Panc1 (cell line): ENCODE results near the gene ISM1. TPM values are rescaled to one million over a fixed set of nuclear protein-coding genes. Genes with fewer than 3 reads are reported as not detected.

Experiments used
- ATAC-seq: fragments of 200-7000 bp; cut with Tn5 transposase; 2 replicates; pipeline ENCODE4 v1.9.1; 2020; ENCODE audit warnings: mild to moderate bottlenecking, moderate library complexity
- BruUV-seq: library from RNA; stranded (reverse); fragments of 400-500 nt; replicated peaks from 2 replicates; lab custom pipeline; 2021; lab: Mats Ljungman, UMichigan
- CTCF ChIA-PET: fragments of 300-600 bp; sonication (Branson Sonifier 250); formaldehyde crosslinking; loops from one replicate; lab custom pipeline; 2022; ENCODE audit warnings: antibody characterized with exemption; lab: Charles Lee
- POLR2A ChIA-PET: fragments of 300-600 bp; sonication (Branson Sonifier 250); formaldehyde crosslinking; loops from one replicate; lab custom pipeline; 2022; ENCODE audit warnings: antibody characterized with exemption; lab: Charles Lee
- DNase-seq: peaks from one replicate; pipeline ENCODE4 v3.0.0-alpha.2; 2010; ENCODE audit warnings: low read depth, low spot score
- H3K27ac ChIP-seq: 2 replicates; pipeline ENCODE4 v1.5.1; 2011; ENCODE audit warnings: mild to moderate bottlenecking, low read length, inconsistent platforms
- H3K27me3 ChIP-seq: fragments of 200-500 bp; sonication (Bioruptor generic); 2 replicates; pipeline ENCODE4 v1.6.0; 2014; ENCODE audit warnings: low read length, inconsistent platforms; ENCODE audit not compliant: control insufficient read depth, insufficient read depth
- H3K36me3 ChIP-seq: fragments of 200-500 bp; sonication (Bioruptor generic); 2 replicates; pipeline ENCODE4 v1.5.1; 2014; ENCODE audit warnings: inconsistent platforms, mild to moderate bottlenecking, low read length, moderate library complexity; ENCODE audit not compliant: control insufficient read depth, insufficient read depth
- H3K4me1 ChIP-seq: 2 replicates; pipeline ENCODE4 v1.5.1; 2011; ENCODE audit warnings: inconsistent platforms, mild to moderate bottlenecking, low read length, moderate library complexity; ENCODE audit not compliant: control insufficient read depth, insufficient read depth
- H3K4me3 ChIP-seq, 2 experiments: 2 replicates each; pipeline ENCODE4 v1.5.1; 2011 to 2012; ENCODE audit warnings: low read depth in 2 of 2, low read length in 2 of 2, mild to moderate bottlenecking in 2 of 2, inconsistent platforms in 1 of 2, moderate library complexity in 1 of 2
- H3K9me3 ChIP-seq: fragments of 200-500 bp; sonication (Bioruptor generic); 2 replicates; pipeline ENCODE4 v1.5.1; 2014; ENCODE audit warnings: low read depth, mild to moderate bottlenecking, inconsistent platforms, low read length, moderate library complexity; ENCODE audit not compliant: control insufficient read depth, insufficient read depth
- CTCF ChIP-seq: fragments of 450-650 bp; IDR thresholded peaks from 2 replicates; pipeline ENCODE4 v1.5.1; 2017; ENCODE audit warnings: mild to moderate bottlenecking
- POLR2AphosphoS5 ChIP-seq: IDR thresholded peaks from 2 replicates; pipeline ENCODE4 v1.6.1; 2012; ENCODE audit warnings: mild to moderate bottlenecking, low read depth, low read length, moderate library complexity
- REST ChIP-seq, 2 experiments: IDR thresholded peaks; 2 replicates each; pipeline ENCODE4 v1.6.1; 2011 to 2012; ENCODE audit warnings: low read depth in 2 of 2, control low read depth in 1 of 2, low read length in 1 of 2, mild to moderate bottlenecking in 1 of 2, moderate library complexity in 1 of 2; ENCODE audit not compliant: insufficient read depth in 1 of 2
- SIN3A ChIP-seq: IDR thresholded peaks from 2 replicates; pipeline ENCODE4 v1.6.1; 2012; ENCODE audit warnings: low read depth, mild to moderate bottlenecking, low read length, moderate library complexity, borderline replicate concordance; ENCODE audit not compliant: insufficient read depth
- TCF7L2 ChIP-seq: IDR thresholded peaks from 2 replicates; pipeline ENCODE4 v1.6.1; 2011; ENCODE audit warnings: mild to moderate bottlenecking, low read depth, low read length, inconsistent platforms
- in situ Hi-C: cut with HindIII; loops from 2 replicates; pipeline ENCODE4 v1.10.0; 2016; ENCODE audit warnings: low sequenced_read_pairs, low pct_unique_long_range_greater_than_20kb
- intact Hi-C: fragments of 100-400 bp; cut with micrococcal nuclease; formaldehyde crosslinking; loops from one replicate; pipeline ENCODE4 v1.10.0; 2022; ENCODE audit not compliant: unreplicated experiment
- total RNA-seq: library from RNA; stranded (reverse); gene quantifications from one replicate; pipeline ENCODE4 v1.2.1, GENCODE V29; 2021; ENCODE audit not compliant: unreplicated experiment

The ISM1 gene
- total RNA-seq, 1 experiment from 2014 or later: not detected

- no peak for TF ChIP-seq POLR2AphosphoS5
- no peak for TF ChIP-seq REST (IDR thresholded peaks at IDR 0.05; ENCODE audit: insufficient read depth in 1 of 2, low read depth in 2 of 2, low read length in 1 of 2)
- no peak for TF ChIP-seq CTCF
- no peak for TF ChIP-seq SIN3A
- TF ChIP-seq TCF7L2: no peak
- no peak overlapping the region for H3K4me3 ChIP-seq
- in situ Hi-C loops: no loop called here
- CTCF ChIA-PET: no interaction called here
- H3K27ac ChIP-seq: no peak overlapping the region
- no peaks in the 10 kb centered on the region for H3K9me3 ChIP-seq
- ATAC-seq (no peak), DNase-seq (no peak)
- H3K27me3 ChIP-seq: peaks cover 29% of the 10 kb centered on the region
- no TSS peak for BruUV-seq
- intact Hi-C loops: no loop called here
- no peaks in the 10 kb centered on the region for H3K36me3 ChIP-seq
- no peaks in the 10 kb centered on the region for H3K4me1 ChIP-seq
- POLR2A ChIA-PET: no interaction called here
Observed at GRCh38 chr20:13223736-13224520, 2.9 kb downstream of the ISM1 start.

- TF ChIP-seq SIN3A (no peak), TCF7L2 (no peak), REST (IDR thresholded peaks at IDR 0.05; ENCODE audit: insufficient read depth in 1 of 2, low read depth in 2 of 2, low read length in 1 of 2) (no peak), CTCF (no peak), POLR2AphosphoS5 (no peak)
- in situ Hi-C loops: no loop called here
- intact Hi-C loops: no loop called here
- Histone ChIP-seq H3K27ac (no peak overlapping the region), H3K36me3 (no peaks in the 10 kb centered on the region), H3K4me1 (no peaks in the 10 kb centered on the region), H3K9me3 (no peaks in the 10 kb centered on the region), H3K4me3 (no peak overlapping the region), H3K27me3 (peaks cover 28% of the 10 kb centered on the region)
- no TSS peak for BruUV-seq
- POLR2A ChIA-PET: no interaction called here
- ATAC-seq: no peak
- DNase-seq: no peak
- CTCF ChIA-PET: no interaction called here
Observed at GRCh38 chr20:13226367-13226766, 5.3 kb downstream of the ISM1 start.
